Left cardiac atrium (tissue), 4 donors: Measurements from ENCODE around the gene UQCRQ. TPM values are rescaled to one million over a fixed set of nuclear protein-coding genes. Genes with fewer than 3 reads are reported as not detected.

ENCODE experiments used
- ATAC-seq, 2 donors: fragments of 200-7000 bp; cut with Tn5 transposase; one replicate each; pipeline ENCODE4 v1.9.1; 2020; ENCODE audit warnings: mild to moderate bottlenecking in 2 of 2, moderate library complexity in 2 of 2
- DNase-seq: peaks from one replicate; pipeline ENCODE4 v3.0.0-alpha.2; 2020
- intact Hi-C, 2 donors: fragments of 100-400 bp; cut with DNase I; formaldehyde crosslinking; loops; one replicate each; pipeline versions ENCODE4 v1.14.1 to v1.15.1; 2022 to 2023
- long read RNA-seq: library from polyadenylated mRNA; unstranded; transcript quantifications from one replicate; pipeline ENCODE4 v2.0.0, GENCODE V29; 2021
- total RNA-seq, 2 donors: library from RNA; stranded (reverse); fragmentation: NEBNext Ultra II Directional; extraction: Animal tissue kit (Norgen Biotek cat#: 25700); gene quantifications; one replicate each; pipeline ENCODE4 v1.2.1, GENCODE V29; 2021
- donor health status: DM: no; HTN: yes; CAD: no.
- donor health status: DM: no; HTN: yes; CAD: no; lungs with severe emphysema.
- donor health status: DM: yes; HTN: yes; CAD: no.
- donor health status: Dilated cardiomyopathy.

The UQCRQ gene
- 1,000 to 10,000 TPM; 1,029 to 1,106 TPM for total RNA-seq
- long read RNA-seq, transcript UQCRQ-203 (3 exons, 839 nt) = major isoform, 27 of 39 reads
- long read RNA-seq, partial matches to known transcripts = 0 of 39 reads
- long read RNA-seq, other reads (novel, unspliced or antisense) = 7 of 39 reads

DNA sequence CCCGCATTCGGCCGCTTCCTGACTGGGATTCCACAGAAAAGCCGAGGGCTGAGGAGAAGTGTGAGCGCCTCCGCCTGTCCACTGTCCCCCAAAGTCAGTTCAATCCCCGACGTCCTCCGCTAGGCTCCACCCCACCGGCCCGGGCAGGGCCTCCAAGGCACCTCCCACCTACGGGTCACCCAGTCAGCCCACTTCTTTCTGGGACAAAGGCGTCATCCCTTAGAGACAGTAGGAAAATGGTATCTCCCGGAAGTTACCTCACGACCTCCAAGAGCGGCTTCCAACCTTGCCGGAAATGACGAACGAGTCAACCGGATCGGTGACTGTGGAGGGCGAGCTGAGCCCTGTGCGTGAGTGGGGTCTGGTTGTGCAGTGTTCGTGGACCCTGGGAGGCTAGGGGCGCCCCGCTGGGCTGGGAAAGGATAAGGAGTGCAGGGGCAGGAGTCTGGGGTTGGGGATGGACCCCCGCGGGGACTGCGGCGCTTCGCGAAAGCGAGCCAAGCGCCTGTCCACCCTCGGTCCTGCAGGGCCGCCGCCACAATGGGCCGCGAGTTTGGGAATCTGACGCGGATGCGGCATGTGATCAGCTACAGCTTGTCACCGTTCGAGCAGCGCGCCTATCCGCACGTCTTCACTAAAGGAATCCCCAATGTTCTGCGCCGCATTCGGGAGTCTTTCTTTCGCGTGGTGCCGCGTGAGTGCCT lies at the start of gene UQCRQ, which contains the start of gene GDF9:
TSS of gene UQCRQ (plus strand) at position 301 of the 704 bp plus-strand sequence. CDS start at position 541, 240 bp downstream.
TSS of gene GDF9 (minus strand) at position 128 of the 704 bp plus-strand sequence. CDS start 1,936 bp downstream, outside the sequence.
- ATAC-seq = peak; percentile 99
- intact Hi-C loops = no loop called here

DNA sequence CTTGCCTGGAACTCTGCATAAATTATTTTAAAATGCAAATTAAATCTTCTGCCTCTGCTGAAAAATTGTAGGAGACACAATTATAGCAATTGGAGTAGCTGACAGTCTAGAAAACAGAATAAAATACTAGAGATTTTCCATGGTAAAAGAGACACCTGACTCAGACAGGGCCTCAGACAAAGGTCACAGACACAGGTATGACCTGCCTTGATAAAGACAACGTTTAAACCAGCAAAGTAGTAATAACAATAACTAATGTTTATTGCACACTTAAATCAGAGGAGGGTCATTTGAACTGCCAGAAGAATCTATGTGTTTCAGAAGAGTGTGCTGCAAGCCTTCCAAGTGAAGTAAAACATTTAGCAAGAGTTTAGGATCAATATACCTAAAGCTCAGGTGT lies 49.4 kb upstream of the UQCRQ start:
- ATAC-seq (no peak), DNase-seq (no peak)
- intact Hi-C loops = loop anchor here in 1 of 2 donors (10.0 kb wide), 1 partner anchor 62 kb away; no protein-coding TSS in a partner anchor

More for the DNA sequence above, at the start of gene UQCRQ, which contains the start of gene GDF9:
- peak; percentile 96 for DNase-seq

DNA sequence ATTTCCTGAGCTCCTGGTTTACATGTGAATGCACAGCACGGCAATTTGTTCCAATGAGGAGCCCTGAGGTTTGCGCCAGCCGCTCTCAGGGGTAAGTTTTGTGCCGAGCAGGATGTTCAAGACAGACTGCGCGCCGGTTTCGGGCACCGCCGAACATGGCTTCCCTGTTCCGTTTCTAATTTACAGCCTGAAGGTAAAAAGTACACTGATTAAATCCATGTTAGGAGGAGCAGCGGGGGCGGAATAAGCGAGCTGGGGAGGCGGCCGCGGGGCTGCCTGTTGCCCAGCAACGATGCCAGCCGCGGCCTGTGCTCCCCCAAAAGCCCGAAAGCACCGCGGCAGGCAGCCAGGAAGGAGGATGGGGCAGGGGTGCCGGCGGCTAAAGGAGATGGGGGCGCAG lies 47.0 kb upstream of the UQCRQ start:
- no peak for DNase-seq
- intact Hi-C loops = loop anchor here in 1 of 2 donors (10.0 kb wide), 1 partner anchor 65 kb away; no protein-coding TSS in a partner anchor
- no peak for ATAC-seq

DNA sequence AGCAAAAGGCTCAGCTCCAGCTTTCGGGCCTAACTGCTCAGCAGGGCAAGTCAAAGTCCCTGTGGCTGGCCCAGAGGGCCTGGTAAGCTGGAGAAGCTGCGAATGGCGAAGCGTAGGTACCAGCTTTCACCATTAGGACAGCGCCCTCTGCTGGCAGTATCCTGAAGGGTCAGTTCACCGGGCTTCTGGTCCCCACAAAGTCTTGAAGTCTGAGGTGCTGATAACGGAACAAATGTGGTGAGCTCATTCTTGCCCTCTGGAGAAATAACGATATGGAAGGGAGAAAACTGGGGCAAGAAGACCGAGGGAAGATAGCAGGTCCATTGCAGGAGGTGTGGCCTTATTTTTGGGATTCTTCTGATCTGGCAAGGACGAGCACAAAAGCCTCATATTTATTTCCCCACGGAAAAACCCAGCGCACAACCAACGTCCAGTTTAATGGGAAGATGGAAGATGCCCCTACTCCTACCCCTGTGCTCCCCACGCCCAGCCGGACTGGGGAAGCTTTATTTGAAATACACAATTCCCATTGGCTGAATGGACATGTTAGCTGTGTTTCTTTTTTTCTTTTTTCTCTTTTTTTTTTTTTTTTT lies 46.2 kb upstream of the UQCRQ start:
- intact Hi-C loops = loop anchor here (5.0 to 10.0 kb wide), 2 partner anchors 438 to 445 kb away; no protein-coding TSS in a partner anchor
- ATAC-seq (peak; percentile 85 to 88), DNase-seq (peak; percentile 92)

DNA sequence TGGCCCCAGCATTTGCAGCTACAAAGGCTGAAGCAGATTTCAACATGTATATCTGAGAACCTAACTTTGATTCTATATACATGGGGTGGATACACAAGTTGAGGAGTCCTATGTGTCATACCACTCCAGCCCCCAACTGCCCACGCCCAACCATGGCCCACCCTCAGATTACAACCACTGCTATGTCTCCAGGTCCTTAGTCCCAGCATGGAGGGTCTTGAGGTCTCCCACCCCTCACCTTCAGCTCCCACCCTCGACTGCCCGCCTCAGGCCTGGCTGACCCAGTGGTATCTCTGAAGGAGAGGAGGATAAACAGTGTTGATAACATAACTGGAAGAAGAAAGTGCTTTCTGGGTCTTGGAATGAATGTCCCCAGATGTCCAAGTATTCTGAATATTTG lies 45.1 kb upstream of the UQCRQ start:
- no peak for DNase-seq
- no peak for ATAC-seq
- intact Hi-C loops = loop anchor here (5.0 to 10.0 kb wide), 2 partner anchors 439 to 447 kb away; no protein-coding TSS in a partner anchor

DNA sequence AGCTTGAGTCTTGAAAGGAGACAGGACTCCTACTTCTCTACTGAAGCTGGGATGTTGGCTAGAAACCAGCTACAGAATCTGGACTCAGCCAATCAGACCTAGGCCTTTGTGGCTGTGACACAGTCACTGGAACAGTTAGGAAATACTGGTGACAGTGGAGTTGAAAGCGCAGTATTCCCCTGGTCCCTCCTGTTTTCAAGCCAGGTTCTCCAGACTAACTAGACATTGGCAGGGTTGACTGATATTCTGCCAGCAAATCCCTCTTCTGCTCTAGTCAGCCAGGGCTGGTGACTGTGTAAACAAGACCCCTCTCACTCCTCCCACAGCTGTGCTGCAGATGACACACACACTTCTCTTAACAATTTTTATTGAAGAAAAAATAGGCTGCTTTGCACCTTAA lies 44.7 kb upstream of the UQCRQ start:
- intact Hi-C loops = loop anchor here (5.0 to 10.0 kb wide), 2 partner anchors 439 to 447 kb away; no protein-coding TSS in a partner anchor
- ATAC-seq (peak in 1 of 2 donors; percentile 3), DNase-seq (no peak)

DNA sequence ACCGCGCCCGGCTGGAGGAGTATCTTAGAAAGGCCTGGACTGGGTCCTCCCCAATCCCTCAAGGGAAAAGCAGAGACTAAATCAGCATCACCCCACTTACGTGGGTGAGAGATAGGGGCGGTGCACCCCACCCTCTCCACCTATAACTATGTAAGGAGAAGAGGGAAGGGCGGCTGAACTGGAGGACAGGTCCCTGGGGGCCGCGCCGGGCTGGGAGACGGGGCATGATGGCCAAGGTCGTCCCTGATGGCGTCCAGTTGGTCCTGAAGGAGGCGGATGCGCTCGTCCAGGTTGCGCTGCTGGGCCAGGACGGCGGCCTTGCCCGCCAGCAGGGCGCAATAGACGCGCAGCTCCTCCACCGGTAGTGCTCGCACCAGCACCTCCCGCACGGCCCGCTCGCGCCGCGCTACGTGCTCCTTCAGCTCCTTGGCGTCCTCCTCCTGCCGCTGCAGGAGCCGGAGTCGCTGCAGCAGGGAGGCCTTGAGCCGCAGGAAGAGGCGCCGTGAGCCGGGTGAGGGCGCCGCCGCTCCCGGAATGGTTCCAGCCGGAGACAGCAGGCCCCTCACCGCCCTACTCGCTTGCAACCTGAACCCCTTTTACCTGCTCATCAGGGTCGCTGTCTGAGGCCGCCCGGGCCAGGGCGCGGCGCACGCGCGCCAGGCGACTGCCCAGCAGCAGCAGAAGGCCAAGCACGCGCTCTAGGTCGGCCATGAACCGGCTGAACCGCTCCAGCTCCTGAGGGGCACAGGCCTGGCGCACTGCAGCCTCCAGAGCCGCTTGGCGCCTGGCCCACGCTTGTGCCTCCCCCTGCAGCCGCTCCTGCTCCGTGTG lies 43.6 kb upstream of the UQCRQ start:
- intact Hi-C loops = loop anchor here (5.0 to 10.0 kb wide), 2 partner anchors 441 to 448 kb away; no protein-coding TSS in a partner anchor
- no peak for DNase-seq
- peak; percentile 5 to 14 for ATAC-seq

DNA sequence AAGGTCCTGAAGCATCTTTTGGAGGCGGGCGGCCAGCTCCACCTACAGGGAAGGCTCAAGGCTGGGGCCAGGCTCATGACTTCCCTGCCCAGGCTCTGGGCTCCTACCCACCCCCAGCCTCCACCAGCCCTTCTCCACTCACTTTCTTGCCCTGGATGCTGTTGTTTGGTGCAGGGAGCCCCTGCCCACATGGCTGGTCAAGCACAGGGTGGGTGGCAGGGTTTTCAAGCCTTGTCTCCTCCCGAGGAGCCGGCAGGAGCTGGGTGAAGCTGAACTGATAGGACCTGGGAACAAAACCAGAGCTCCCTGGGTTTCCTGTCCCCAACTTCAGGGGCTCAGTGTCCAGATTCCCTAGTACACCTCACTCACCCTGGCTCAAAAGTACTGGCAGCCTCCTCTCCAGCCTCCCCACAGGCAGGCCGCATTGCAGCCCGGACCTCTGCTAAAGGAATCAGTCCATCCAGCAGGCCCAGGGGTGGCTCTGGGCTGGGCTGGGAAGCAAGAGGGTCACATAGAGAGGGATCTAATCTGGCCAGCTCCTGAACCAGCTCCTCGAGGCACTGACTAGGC lies 42.9 kb upstream of the UQCRQ start:
- no peak for DNase-seq
- intact Hi-C loops = loop anchor here (5.0 to 10.0 kb wide), 2 partner anchors 441 to 449 kb away; no protein-coding TSS in a partner anchor
- no peak for ATAC-seq

DNA sequence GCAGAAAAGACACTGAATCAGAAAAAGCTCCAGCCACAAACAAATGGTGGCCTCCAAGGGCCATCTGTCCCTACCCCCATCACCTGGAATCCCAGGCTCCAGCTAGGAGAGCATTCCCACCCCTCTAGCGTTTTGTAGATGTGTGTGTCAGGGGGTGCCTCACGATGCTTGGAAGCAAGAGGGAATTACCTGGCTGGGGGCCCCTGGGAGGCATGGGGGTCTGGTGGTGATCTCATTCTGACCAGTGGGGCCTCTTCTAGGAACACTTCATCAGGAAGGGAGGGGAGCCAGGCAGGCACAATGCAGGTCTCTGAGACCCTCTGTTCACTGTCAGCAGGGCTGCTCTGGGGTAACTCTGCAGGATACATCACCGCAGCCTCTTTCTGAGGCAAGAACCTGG lies 42.0 kb upstream of the UQCRQ start:
- DNase-seq = no peak
- no peak for ATAC-seq
- intact Hi-C loops = loop anchor here (5.0 to 10.0 kb wide), 2 partner anchors 442 to 450 kb away; no protein-coding TSS in a partner anchor

DNA sequence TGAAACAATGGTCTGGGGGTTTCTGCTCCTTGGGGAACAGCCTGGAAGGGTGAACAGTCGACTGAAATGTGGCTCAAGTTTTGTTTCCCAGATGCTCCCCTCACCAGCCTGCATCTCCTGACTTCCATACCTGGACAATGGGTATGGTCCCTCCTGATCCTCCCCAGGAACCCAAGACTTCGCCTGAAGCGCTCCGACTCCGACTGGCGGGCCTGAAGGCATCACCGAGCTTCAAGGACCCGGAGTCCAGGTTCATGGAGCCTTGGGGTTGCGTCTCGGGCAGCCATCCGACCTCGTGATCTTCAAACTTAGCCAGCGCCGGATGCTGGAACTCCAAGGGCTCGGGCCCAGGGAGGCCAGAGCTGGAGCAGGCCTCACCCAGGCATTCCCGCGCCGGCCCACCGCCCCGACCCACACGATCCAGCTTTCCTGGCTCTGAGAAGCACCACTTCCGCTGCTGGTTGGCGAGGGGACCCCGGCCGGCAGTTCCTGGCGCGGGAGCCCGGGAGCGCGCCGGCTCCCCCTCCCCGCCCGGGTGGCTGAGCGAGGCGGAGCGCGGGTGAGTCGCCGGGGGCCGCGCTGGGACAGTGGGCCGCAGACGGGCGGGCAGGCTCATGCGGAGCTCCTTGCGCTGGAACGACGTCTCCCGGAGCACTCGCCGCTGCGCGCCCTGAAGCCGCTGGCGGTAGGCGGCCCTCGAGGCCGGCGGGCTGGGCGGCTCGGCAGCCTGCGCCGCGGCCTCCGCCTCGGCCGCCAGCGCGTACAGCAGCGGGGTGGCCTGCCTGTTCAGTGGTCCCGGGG lies 41.2 kb upstream of the UQCRQ start:
- intact Hi-C loops = loop anchor here in 1 of 2 donors (10.0 kb wide), 1 partner anchor 450 kb away; no protein-coding TSS in a partner anchor
- DNase-seq (no peak), ATAC-seq (no peak)

DNA sequence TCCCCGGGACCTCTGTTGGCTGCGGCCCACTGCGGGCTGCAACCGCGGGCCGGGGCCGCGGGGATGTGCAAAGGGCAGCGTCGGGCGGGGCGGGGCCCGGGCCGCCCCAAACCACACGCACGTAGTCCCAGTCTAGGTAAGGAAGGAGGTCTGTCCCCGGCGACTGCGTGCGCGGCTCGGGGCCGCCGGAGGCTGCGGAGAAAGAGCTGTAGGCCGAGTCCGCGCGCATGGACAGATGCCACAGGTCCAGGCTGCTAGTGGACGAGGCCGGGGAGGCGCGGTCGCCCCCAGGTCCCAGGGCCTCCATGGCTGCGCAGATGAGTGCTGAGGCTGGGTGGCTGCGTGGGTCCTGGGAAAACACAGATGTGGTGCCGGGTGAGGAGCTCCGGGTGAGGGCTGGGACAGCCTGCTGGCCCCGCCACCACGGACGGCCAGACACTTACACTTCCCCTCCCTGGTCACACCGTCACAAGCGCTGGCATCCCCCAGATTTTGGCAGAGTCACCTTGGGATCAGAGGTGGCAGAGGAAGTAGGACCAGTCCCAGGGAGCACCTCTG lies 40.5 kb upstream of the UQCRQ start:
- ATAC-seq = no peak
- no peak for DNase-seq
- intact Hi-C loops = loop anchor here in 1 of 2 donors (10.0 kb wide), 1 partner anchor 451 kb away; no protein-coding TSS in a partner anchor

DNA sequence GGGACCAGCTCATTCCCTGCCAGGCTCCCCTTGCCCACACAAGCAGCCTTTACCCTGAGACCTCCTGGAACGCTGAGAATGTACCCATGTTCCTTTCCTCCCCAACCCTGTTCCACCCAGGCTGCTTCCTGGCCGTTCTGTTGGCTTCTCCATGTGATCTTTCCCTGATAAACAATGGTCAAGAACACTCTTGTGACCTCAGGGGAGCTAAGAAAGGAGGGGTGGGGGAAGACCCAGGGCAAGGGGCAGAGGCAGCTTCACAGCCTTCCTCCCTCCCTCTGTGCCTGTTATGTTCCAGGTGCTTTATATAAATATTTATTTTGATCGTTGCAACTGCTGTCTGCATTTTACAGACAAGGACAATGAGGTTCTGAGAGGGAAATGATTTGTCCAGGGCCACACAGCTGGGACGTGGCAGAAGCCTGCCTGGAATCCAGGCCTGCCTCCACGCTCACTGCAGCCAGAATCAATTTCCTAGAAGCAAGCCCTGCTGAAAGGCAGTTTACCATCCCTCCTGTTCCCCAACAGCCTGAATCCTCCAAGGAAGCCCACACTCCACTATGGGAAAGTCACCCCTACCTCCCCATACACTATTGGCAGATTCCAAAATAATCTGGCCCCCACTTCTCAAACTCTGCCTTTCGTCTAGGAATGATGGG lies 39.9 kb upstream of the UQCRQ start:
- intact Hi-C loops = loop anchor here in 1 of 2 donors (10.0 kb wide), 1 partner anchor 452 kb away; no protein-coding TSS in a partner anchor
- DNase-seq (no peak), ATAC-seq (no peak)

DNA sequence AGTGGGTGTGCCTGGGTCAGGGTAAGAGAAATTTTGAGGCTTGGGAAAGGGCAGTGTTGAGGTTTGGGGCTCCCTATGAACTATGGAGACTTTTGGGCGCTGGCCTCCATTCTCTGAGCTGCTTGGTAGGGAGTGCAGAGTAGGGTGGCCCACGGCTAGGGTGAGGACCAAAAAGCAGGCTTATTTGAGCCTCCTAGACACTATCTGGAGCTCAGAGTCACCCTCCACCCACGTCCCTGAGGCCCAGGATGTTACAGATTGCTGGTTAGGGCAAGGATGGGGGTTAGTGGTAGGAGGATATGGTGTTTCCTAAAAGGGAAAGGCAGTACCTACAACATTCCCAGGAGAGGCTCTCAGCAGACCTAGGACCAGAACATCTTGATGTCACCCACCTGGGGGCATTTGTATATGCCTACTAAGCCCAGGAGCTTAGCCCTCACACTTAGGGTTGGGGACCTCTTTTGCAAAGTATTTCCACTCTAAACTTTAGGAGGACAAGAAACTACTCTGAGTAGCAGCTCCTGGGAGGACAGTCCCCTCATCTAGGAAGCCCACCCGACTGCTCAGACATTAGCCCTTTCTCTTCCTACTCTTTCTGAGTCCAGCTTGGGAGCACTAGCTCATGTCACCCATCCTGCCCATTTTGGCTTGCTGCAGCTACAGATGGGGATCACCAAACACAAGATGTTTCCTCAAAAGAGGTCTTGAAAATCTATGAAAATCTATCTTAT lies 38.3 kb upstream of the UQCRQ start:
- intact Hi-C loops = loop anchor here in 1 of 2 donors (10.0 kb wide), 1 partner anchor 453 kb away; no protein-coding TSS in a partner anchor
- ATAC-seq (no peak), DNase-seq (no peak)

DNA sequence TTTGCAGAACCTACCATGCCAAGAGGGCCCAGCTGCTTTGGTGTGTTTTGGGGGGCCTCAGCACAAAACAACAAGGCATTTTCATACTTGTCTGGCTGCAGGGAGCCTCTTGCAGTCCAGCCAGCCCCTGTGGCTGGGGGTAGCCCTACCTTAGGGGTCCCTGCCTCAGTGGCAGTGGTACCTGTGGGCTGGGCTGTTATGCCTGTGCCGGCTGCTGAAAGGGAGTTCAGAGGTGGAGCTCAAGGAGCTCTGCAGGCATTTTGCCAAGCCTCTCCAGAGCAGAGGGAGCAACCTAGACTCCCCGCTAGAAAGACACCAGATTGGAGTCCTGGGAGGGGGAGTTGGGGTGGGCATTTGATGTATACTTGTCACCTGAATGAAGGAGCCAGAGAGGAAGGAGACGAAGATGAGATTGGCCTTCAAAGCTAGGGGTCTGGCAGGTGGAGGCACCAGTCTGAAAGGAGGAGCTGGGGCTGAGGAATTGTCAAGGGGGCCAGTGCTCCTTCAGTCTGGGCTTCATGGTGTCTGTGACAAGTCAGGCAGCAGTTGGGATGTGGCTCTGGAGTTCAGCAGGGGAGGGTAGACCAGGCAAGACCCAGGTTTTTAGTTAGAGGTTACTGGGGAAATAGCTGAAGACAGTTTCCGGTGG lies 37.5 kb upstream of the UQCRQ start:
- ATAC-seq (no peak), DNase-seq (no peak)
- intact Hi-C loops = loop anchor here in 1 of 2 donors (10.0 kb wide), 1 partner anchor 454 kb away; no protein-coding TSS in a partner anchor

DNA sequence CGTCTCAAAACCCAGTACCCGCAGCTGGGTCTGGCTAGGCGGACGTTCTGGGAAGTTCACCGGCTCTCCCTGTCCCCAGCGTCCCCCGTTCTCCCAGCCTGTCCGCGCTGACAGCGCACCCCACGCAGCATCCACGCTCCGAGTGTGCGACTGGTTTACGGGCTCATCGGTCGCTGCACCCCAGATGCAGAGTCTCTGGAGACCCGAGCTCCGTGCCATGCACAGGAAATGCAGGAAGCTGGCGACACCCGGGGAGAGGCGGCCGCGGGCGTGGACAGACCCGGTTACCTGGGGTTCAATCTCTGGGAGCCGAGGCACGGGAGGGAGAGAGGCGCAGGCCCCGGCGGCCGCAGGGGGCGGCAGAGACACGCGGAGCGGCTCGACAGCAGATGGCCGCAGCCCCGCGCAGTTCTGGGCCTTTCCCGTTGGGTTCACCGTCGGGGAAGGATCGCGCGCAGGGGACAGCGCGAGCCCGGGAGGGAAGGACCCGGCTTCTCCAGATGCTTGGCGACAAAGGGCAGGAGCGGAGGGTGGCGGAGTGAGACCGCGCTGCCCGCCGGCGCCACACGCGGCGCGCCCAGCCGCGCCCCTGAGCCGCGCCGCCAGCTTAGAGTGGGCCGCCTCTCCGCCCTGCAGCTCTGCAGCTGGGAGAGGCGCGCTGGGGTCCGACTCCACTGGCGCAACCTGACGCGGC lies 36.6 kb upstream of the UQCRQ start:
- intact Hi-C loops = loop anchor here (2.0 to 10.0 kb wide), 3 partner anchors 47 to 455 kb away; no protein-coding TSS in a partner anchor
- peak; percentile 84 for DNase-seq
- peak; percentile 90 to 94 for ATAC-seq
